ENCODE results near the gene NCAPD3.

NCAPD3 gene

GRCh38 chr11:134229126-134229790 is 5.5 kb upstream of the NCAPD3 start:
- Histone ChIP-seq H2AFZ (ENCODE audit: low read depth) (no peak overlapping the region), H3K4me1 (ENCODE audit: low read depth, poor library complexity, severe bottlenecking) (peaks cover 6% of the 10 kb centered on the region), H3K4me3 (IDR thresholded peaks at IDR 0.05; ENCODE audit: insufficient read depth, low read depth, low read length) (no peak overlapping the region), H3K27me3 (ENCODE audit: insufficient read depth, low read depth) (no peaks in the 10 kb centered on the region), H4K20me1 (ENCODE audit: insufficient read depth) (no peaks in the 10 kb centered on the region), H3K4me2 (no peak overlapping the region), H3K79me2 (ENCODE audit: insufficient read depth, low read depth) (peaks cover 31% of the 10 kb centered on the region), H3K27ac (no peak overlapping the region), H3K36me3 (ENCODE audit: insufficient read depth) (no peaks in the 10 kb centered on the region), H3K9ac (no peak overlapping the region)
- TF ChIP-seq CTCF (conservative IDR thresholded peaks at IDR 0.05; ENCODE audit: low read depth, low read length): no peak

DNA sequence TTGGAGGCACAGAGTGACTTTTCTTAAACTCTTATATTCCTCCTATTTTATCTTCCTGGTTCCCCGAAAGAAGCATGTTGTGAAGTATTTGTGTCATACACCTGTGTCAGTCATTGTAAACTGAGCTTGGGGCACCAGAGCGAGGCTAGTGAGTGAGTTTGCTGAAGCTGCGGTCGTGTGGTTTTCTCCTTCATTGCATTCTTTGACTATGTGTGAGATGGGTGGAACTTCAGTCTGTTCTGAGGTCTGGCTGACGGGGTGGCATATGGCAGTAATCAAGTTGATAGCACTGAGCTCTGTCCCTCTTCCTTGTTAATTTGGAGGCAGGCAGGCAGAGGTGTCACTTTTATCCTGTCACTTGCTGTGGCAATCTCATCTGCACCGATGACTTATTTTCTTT is 4.9 kb upstream of the NCAPD3 start:
- Histone ChIP-seq H3K27me3 (ENCODE audit: insufficient read depth, low read depth) (no peaks in the 10 kb centered on the region), H4K20me1 (ENCODE audit: insufficient read depth) (no peaks in the 10 kb centered on the region), H3K4me2 (no peak overlapping the region), H2AFZ (ENCODE audit: low read depth) (no peak overlapping the region), H3K9ac (no peak overlapping the region), H3K27ac (no peak overlapping the region), H3K36me3 (ENCODE audit: insufficient read depth) (no peaks in the 10 kb centered on the region), H3K79me2 (ENCODE audit: insufficient read depth, low read depth) (peaks cover 31% of the 10 kb centered on the region), H3K4me3 (IDR thresholded peaks at IDR 0.05; ENCODE audit: insufficient read depth, low read depth, low read length) (no peak overlapping the region), H3K4me1 (ENCODE audit: low read depth, poor library complexity, severe bottlenecking) (peaks cover 6% of the 10 kb centered on the region)
- TF ChIP-seq CTCF (conservative IDR thresholded peaks at IDR 0.05; ENCODE audit: low read depth, low read length): no peak

DNA sequence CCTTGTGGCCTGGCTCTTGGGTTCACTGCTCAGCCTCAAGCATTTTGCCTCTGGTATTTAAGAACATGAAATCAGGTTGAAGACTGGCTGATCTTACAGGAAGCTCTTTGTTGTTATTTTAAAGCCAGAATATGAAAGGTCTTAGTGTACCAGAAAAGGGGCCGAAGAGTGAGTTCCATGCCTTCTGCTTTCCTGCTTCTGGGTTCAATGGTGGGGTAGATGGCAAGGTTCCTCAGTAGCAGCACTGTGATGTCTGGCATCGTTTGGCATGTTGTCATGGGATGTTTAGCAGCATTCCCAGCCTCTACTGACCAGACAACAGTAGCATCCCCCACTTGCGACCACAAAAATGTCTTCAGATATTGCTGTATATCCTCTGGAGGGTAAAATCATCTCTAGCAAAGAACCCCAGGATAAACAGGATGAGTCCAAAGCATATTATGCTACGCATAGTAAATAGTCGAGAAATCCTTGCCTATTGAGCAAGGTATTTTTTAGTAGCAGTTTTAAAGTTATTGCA is 3.1 kb upstream of the NCAPD3 start:
- H3K36me3 ChIP-seq (ENCODE audit: insufficient read depth): no peaks in the 10 kb centered on the region
- peak overlapping the region; percentile 73 for H3K4me2 ChIP-seq
- H3K27me3 ChIP-seq (ENCODE audit: insufficient read depth, low read depth): no peaks in the 10 kb centered on the region
- H2AFZ ChIP-seq (ENCODE audit: low read depth): no peak overlapping the region
- no peaks in the 10 kb centered on the region for H4K20me1 ChIP-seq (ENCODE audit: insufficient read depth)
- H3K4me1 ChIP-seq (ENCODE audit: low read depth, poor library complexity, severe bottlenecking): peaks cover 17% of the 10 kb centered on the region
- H3K4me3 ChIP-seq (IDR thresholded peaks at IDR 0.05; ENCODE audit: insufficient read depth, low read depth, low read length): no peak overlapping the region
- no peak overlapping the region for H3K9ac ChIP-seq
- no peak for TF ChIP-seq CTCF (conservative IDR thresholded peaks at IDR 0.05; ENCODE audit: low read depth, low read length)
- peaks cover 48% of the 10 kb centered on the region for H3K79me2 ChIP-seq (ENCODE audit: insufficient read depth, low read depth)
- no peak overlapping the region for H3K27ac ChIP-seq

DNA sequence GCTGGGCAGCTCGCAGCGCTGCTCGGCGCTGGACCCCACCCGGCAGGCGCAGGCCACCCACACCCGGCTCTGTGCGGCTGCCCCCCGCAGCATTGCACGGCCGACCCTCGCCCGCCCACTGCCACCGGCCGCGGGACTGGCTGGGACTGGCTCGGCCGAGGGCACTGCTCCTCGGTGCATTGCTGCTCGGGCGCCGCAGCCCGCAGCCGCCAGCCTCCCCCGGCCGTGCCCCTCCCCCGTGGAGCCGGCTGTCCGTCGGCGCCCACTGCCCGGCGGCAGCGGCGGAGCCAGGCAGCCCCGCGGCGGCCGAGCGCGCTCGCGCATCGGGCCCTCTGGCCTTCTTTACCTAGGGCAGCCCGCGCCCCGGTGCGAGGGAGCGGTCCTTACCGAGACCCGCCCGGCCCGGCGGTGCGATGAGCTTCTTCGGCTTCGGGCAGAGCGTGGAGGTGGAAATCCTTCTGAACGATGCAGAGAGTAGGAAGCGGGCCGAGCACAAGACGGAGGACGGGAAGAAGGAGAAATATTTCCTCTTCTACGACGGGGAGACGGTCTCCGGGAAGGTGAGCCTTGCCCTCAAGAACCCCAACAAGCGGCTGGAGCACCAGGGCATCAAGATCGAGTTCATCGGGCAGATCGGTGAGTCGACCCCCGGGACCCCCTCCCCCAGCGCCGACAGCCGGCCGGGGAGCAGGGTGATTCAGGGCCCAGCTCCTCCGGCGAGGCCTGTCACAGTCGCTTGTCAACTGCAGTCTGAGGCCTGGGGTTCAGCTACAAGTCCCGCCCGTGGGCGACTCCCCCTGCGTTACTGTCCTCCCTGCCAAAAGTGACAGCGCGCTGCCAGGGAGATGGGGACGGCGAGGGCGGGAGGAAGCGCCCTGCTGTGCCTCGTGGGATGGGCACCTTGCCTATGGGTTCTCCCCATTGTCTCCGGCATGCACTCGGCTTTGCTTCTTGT is 1.2 kb upstream of the NCAPD3 start:
- H3K4me1 ChIP-seq (ENCODE audit: low read depth, poor library complexity, severe bottlenecking): peaks cover 32% of the 10 kb centered on the region
- H3K36me3 ChIP-seq (ENCODE audit: insufficient read depth): 0 out of 2 replicates have a peak, but pooled peaks cover 4% of the 10 kb centered on the region
- peak overlapping the region; percentile 43; the same call in 1 of the 2 replicates for H3K27ac ChIP-seq
- no peak for TF ChIP-seq CTCF (conservative IDR thresholded peaks at IDR 0.05; ENCODE audit: low read depth, low read length)
- no peak overlapping the region for H3K4me3 ChIP-seq (IDR thresholded peaks at IDR 0.05; ENCODE audit: insufficient read depth, low read depth, low read length)
- no peaks in the 10 kb centered on the region for H4K20me1 ChIP-seq (ENCODE audit: insufficient read depth)
- peak overlapping the region; percentile 39; the same call in 1 of the 2 replicates for H3K9ac ChIP-seq
- H3K27me3 ChIP-seq (ENCODE audit: insufficient read depth, low read depth): no peaks in the 10 kb centered on the region
- peaks cover 62% of the 10 kb centered on the region for H3K79me2 ChIP-seq (ENCODE audit: insufficient read depth, low read depth)
- H3K4me2 ChIP-seq: peak overlapping the region; percentile 73
- H2AFZ ChIP-seq (ENCODE audit: low read depth): peak overlapping the region; percentile 69

All from KMS-11 (cell line).